ENCODE data around the gene PDK2.

Gene PDK2

GRCh38 chr17:50144355-50144754 lies 49.2 kb downstream of the PDK2 start:
- Histone ChIP-seq H3K9ac (ENCODE audit: low read length) (no peak overlapping the region), H2AFZ (ENCODE audit: low read depth, low read length, severe bottlenecking) (no peak overlapping the region), H3K9me2 (replicated peaks; ENCODE audit: insufficient read depth, low read length) (no peaks in the 10 kb centered on the region), H3K79me2 (ENCODE audit: insufficient read depth, low read length) (peaks cover 30% of the 10 kb centered on the region), H3K9me3 (ENCODE audit: insufficient read depth, low read length) (no peaks in the 10 kb centered on the region), H4K20me1 (ENCODE audit: low read depth, low read length) (no peaks in the 10 kb centered on the region), H3K27me3 (ENCODE audit: low read length) (no peaks in the 10 kb centered on the region), H3K4me3 (ENCODE audit: insufficient read depth, low read length, poor library complexity, severe bottlenecking) (no peak overlapping the region), H3K36me3 (ENCODE audit: low read length) (peaks cover 3% of the 10 kb centered on the region; the same call in 1 of the 2 replicates), H3K4me2 (ENCODE audit: low read depth, low read length, poor library complexity, severe bottlenecking) (no peak overlapping the region), H3K27ac (ENCODE audit: low read depth, low read length) (no peak overlapping the region), H3F3A (ENCODE audit: insufficient read depth) (no peaks in the 10 kb centered on the region; the same call in 1 of the 2 replicates)
- TF ChIP-seq CTCF (IDR thresholded peaks at IDR 0.05; ENCODE audit: insufficient read depth, low read length, poor library complexity, severe bottlenecking), result no peak
- TF ChIP-seq EZH2phosphoT487 (conservative IDR thresholded peaks at IDR 0.05; ENCODE audit: low read length), result no peak

DNA sequence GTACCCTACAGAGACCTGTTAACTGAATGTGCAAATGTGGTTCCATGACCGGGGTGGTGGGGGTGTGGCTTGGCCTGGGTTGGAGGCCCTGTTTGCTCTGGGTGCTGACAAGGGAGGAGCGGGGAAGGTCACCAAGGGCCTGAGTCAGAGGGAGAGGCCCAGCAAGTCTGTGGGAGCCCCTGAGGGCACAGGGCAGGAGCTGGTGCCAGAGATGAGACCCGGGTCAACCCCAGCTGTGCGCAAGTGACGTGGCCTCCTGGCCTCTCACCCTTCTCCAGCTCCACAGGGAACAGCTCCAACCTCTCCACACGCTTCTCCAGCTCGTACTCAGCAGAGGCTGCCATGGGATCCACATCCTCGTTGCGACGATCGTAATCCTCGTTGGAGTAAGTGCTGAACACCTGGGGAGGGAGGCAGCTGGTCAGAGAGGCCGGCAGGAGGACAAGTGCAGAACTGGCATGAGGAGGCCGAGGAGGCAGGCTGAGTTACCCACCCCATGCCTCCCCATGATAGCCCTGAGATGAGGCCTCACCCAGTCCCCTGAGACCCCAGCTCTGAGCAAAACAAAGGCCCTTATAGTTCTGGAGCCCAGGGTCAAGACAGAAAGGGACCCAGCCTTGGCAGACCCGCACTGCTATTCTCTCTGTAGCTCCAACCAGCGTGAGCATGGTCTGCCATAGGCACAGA lies 49.8 kb downstream of the PDK2 start:
- H3K79me2 ChIP-seq (ENCODE audit: insufficient read depth, low read length), result peaks cover 35% of the 10 kb centered on the region
- no peak overlapping the region for H2AFZ ChIP-seq (ENCODE audit: low read depth, low read length, severe bottlenecking)
- no peaks in the 10 kb centered on the region for H3K27me3 ChIP-seq (ENCODE audit: low read length)
- no peak overlapping the region for H3K4me2 ChIP-seq (ENCODE audit: low read depth, low read length, poor library complexity, severe bottlenecking)
- no peak overlapping the region for H3K27ac ChIP-seq (ENCODE audit: low read depth, low read length)
- no peaks in the 10 kb centered on the region for H3K36me3 ChIP-seq (ENCODE audit: low read length)
- no peak overlapping the region for H3K9ac ChIP-seq (ENCODE audit: low read length)
- H3K9me3 ChIP-seq (ENCODE audit: insufficient read depth, low read length), result no peaks in the 10 kb centered on the region
- H4K20me1 ChIP-seq (ENCODE audit: low read depth, low read length), result no peaks in the 10 kb centered on the region
- H3F3A ChIP-seq (ENCODE audit: insufficient read depth), result no peaks in the 10 kb centered on the region; the same call in 1 of the 2 replicates
- TF ChIP-seq EZH2phosphoT487 (conservative IDR thresholded peaks at IDR 0.05; ENCODE audit: low read length) (no peak), CTCF (IDR thresholded peaks at IDR 0.05; ENCODE audit: insufficient read depth, low read length, poor library complexity, severe bottlenecking) (no peak)
- H3K4me3 ChIP-seq (ENCODE audit: insufficient read depth, low read length, poor library complexity, severe bottlenecking), result no peak overlapping the region
- no peaks in the 10 kb centered on the region for H3K9me2 ChIP-seq (replicated peaks; ENCODE audit: insufficient read depth, low read length)

DNA sequence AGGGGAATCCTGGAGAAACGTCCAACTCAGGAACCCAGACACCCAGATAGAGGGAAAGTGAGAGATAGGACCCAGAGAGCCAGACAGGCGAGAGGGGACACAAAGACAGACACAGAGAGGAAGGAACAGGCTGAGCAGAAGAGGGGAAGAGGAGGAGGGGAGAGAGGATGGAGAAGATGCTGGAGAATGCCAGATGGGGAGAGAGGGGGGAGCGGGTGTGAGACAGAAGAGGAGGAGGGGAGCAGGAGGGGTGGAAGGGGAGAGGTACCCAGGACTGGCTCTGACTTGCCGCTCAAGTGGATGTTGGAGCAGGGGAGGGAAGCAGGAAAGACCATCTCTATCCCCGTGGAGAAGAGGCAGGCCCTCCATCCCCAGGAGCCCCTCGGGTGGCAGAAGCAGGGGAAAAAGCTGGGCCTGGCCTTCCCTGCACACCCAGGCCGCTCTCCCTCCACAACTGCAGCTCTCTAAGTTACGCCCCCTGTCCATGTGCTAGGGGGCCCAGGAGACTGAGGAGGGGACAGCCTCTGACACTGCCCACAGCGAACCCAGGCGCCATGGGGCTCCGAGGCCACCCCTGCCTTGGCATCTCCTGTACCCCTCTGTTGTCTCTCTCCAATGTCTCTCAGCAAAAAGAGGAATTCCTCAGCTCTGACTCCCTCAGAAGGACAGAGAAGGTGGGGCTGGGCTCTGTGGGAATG lies 50.5 kb downstream of the PDK2 start:
- H3K4me2 ChIP-seq (ENCODE audit: low read depth, low read length, poor library complexity, severe bottlenecking), result no peak overlapping the region

More for the DNA sequence above, 50.5 kb downstream of the PDK2 start:
- Histone ChIP-seq H3K9ac (ENCODE audit: low read length) (no peak overlapping the region), H3K79me2 (ENCODE audit: insufficient read depth, low read length) (peaks cover 40% of the 10 kb centered on the region), H2AFZ (ENCODE audit: low read depth, low read length, severe bottlenecking) (no peak overlapping the region), H3K9me2 (replicated peaks; ENCODE audit: insufficient read depth, low read length) (no peaks in the 10 kb centered on the region), H3K9me3 (ENCODE audit: insufficient read depth, low read length) (no peaks in the 10 kb centered on the region), H3F3A (ENCODE audit: insufficient read depth) (no peaks in the 10 kb centered on the region; the same call in 1 of the 2 replicates), H3K4me3 (ENCODE audit: insufficient read depth, low read length, poor library complexity, severe bottlenecking) (no peak overlapping the region), H4K20me1 (ENCODE audit: low read depth, low read length) (no peaks in the 10 kb centered on the region), H3K27ac (ENCODE audit: low read depth, low read length) (no peak overlapping the region), H3K36me3 (ENCODE audit: low read length) (no peaks in the 10 kb centered on the region), H3K27me3 (ENCODE audit: low read length) (no peaks in the 10 kb centered on the region)
- TF ChIP-seq CTCF (IDR thresholded peaks at IDR 0.05; ENCODE audit: insufficient read depth, low read length, poor library complexity, severe bottlenecking) (no peak), EZH2phosphoT487 (conservative IDR thresholded peaks at IDR 0.05; ENCODE audit: low read length) (no peak)
